COLO668 (cell line): ENCODE results near the gene DUS2.
"Not testable (repeated sequence)": the region's sequence is repeated elsewhere in the genome, so short reads cannot be mapped to it uniquely, and the experiment has no call there.

Experiments used
- DNase-seq: peaks from one replicate; lab custom pipeline; 2025; ENCODE audit not compliant: unreplicated experiment; lab: John Stamatoyannopoulos, UW

DUS2 gene

DNA sequence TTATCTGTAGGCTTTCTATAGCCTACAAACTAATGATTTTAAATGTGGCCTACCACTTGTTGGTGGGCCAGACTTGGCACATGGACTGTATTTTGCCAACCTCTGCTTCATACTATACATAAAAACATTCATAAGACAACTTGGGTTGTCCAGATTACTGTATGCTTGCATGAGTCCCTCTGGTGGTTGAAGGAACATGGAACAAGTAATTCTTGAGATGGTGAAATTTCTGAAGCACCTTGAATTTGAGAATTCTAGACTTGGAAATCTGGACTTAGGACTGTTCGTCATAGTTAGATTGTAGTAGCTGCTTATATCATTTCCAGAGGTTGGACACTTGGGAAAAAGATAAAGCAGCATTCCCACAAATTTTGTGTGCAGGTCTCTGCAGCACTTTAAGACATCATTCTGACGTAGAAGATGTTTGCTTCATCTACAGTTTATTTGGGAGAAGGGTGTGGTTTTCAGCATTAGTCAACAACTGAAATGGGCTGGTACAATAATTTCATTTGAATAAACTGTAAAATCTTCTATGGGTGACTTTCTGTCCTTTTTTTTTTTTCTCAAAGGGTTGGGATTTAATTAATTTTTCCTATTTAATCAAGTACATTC, 93.3 kb downstream of the DUS2 start:
- no peak for DNase-seq

DNA sequence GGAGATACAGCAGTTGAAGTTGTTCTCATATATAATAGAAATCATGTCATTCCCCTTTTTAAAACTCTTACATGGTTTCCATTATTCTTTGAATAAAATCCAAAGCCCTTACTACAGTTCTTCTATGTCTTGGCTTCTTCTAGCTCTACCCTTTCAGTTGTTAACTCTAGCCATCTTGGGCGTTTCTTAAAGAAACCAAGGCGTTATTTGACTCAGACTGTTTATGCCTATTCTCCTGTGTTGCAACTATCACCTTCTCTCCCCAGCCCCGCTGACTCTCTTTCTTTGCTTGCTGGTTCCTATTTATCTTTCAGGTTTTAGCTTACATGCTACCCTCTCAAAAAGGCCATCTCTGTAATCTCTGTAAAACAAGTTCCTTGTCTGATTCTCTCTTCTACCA, 94.8 kb downstream of the DUS2 start:
- DNase-seq: no peak

DNA sequence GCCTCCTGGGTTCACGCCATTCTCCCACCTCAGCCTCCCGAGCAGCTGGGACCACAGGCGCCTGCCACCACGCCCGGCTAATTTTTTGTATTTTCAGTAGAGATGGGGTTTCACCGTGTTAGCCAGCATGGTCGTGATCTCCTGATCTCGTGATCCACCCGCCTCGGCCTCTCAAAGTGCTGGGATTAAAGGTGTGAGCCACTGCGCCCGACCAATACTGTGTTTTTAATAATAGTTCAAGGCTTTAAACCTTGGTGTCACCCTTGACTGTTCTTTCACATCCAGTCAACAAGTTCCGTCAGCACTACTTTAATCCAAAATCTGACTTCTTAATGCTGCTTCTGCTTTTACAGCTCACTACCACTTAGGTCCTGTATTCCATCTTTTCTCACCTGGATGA, 95.9 kb downstream of the DUS2 start:
- not testable (repeated sequence) for DNase-seq

DNA sequence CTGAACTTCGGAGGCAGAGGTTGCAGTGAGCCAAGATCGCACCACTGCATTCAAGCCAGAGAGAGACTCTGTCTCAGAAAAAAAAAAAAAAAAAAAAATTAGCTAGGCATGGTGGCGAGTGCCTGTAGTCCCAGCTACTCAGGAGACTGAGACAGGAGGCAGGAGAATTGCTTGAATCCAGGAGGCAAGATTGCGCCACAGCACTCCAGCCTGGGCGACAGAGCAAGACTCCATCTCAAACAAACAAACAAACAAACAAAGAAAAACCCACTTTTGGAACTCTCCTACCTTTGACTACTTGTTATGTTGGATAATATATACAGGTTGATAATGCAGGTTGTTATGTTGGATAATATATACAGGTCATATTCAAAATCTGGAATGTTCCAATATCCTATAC, 97.4 kb downstream of the DUS2 start:
- not testable (repeated sequence) for DNase-seq

DNA sequence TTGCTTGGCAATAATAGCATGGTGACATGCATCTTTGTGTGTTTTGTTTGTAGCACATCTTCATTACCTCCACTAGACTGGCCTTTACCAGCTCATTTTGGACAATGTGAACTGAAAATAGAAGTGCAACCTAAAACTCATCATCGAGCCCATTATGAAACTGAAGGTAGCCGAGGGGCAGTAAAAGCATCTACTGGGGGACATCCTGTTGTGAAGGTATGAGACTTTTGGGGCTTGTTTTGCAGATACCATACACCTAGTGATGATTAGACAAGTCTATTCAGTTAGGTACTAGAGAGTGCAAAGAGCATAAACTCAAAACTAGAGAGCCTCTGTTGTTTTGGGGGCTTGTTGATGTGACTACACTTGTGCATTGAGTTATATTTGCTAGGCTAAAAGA, 103.3 kb downstream of the DUS2 start:
- DNase-seq: no peak

DNA sequence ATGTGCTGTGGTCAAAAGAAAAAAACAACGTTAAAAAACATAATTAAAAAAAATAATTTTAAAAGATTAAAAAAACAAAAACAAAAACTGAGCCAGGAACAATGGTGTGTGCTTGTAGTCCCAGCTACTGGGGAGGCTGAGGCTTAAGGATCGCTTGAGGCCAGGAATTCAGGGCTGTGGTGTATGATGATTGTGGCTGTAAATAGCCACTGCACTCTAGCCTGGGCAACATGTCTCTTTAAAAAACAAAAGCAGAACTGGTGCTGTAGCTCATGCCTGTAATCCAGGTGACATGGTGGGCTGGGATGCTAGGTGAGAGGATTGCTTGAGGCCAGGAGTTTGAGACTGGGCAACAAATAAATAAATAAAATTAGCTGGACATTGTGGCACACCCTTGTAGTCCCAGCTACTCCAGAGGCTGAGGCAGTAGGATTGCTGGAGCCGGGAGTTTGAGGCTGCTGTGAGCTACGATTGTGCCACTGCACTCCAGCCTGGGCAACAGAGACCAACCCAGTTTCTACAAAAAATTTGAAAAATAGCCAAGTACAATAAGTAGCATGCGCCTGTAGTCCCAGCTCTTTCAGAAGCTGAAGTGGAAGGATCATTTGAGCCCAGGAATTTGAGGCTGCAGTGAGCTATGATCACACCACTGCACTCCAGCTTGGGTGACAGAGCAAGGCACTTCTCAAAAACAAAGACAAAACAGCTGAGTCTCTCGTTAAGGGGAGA, 105.7 kb downstream of the DUS2 start:
- no peak for DNase-seq
